LNCaP clone FGC (cell line): ENCODE results near the gene ATAD3A.

Experiments used
- DNase-seq: peaks from one replicate; pipeline ENCODE4 v3.0.0-alpha.2; 2011; ENCODE audit warnings: low read depth
- H3K4me3 ChIP-seq: 2 replicates; pipeline ENCODE4 v1.5.1; 2011; ENCODE audit warnings: mild to moderate bottlenecking, low read depth, low read length, control low read depth
- TF ChIP-seq, protein P1 (sequence below): IDR thresholded peaks from 2 replicates; pipeline ENCODE4 v1.5.1; 2012; ENCODE audit warnings: mild to moderate bottlenecking; ENCODE audit not compliant: control insufficient read depth, insufficient read depth; ENCODE audit errors: extremely low read depth

ATAD3A gene

DNA sequence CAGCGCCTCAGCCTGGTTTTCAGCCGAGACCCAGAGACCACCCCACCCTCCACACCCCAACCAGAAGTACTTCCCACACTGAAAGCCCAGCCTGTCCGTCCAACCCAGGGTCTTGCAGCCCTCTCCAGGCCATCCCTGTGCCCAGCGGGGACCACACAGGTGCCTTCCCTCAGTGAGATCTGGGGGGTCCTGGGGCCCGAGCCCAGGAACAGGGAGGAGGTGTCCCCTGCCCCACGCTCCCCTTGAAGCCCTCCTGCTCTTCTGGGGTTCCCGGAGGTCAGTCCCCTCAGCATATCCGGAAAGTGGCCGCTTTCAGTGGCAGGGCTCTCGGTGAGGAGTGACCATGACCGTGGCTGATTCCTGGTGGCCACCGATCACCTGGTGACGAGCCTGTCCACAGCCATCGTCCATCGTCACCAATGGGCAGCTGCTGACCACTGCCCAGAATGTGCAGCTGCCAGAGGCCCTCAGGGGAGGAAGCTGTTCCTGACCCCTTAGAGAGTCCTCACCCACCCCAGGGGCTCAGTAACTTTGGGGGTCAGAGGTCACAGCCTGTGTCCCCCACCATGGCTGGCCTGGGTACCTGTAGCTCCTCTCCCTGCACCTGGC lies 25.1 kb downstream of the ATAD3A start:
- no peak for DNase-seq
- TF ChIP-seq, protein P1, sequence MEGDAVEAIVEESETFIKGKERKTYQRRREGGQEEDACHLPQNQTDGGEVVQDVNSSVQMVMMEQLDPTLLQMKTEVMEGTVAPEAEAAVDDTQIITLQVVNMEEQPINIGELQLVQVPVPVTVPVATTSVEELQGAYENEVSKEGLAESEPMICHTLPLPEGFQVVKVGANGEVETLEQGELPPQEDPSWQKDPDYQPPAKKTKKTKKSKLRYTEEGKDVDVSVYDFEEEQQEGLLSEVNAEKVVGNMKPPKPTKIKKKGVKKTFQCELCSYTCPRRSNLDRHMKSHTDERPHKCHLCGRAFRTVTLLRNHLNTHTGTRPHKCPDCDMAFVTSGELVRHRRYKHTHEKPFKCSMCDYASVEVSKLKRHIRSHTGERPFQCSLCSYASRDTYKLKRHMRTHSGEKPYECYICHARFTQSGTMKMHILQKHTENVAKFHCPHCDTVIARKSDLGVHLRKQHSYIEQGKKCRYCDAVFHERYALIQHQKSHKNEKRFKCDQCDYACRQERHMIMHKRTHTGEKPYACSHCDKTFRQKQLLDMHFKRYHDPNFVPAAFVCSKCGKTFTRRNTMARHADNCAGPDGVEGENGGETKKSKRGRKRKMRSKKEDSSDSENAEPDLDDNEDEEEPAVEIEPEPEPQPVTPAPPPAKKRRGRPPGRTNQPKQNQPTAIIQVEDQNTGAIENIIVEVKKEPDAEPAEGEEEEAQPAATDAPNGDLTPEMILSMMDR = no peak
- H3K4me3 ChIP-seq = no peak overlapping the region

DNA sequence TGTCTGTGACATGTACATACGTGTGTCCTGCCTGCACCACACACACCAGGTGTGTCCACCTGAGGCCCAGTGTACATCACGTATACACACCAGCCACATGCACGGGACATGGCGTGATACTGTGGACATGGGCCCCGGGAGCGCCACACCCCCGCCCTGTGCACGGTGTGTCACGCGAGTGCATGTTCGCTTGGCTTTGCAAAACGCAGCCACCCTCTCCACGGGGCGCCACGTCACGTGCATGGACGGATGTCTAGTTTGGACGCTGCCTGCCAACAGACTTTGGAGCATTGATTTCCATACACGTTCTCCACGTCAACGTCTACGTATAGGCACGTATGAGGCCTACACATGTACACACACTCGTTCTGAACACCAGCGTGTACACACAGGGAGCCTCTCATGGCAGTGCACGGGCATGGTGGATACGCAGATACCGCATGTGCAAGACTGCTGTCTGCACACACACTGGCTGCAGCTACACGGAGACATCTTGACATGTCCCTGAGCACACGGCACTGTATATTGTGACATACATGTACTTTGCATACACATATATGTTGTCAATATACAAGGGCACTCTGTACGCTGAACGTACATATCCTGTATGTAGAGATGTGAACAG lies 25.8 kb downstream of the ATAD3A start:
- TF ChIP-seq, protein P1 = no peak
- no peak for DNase-seq
- H3K4me3 ChIP-seq = no peak overlapping the region

DNA sequence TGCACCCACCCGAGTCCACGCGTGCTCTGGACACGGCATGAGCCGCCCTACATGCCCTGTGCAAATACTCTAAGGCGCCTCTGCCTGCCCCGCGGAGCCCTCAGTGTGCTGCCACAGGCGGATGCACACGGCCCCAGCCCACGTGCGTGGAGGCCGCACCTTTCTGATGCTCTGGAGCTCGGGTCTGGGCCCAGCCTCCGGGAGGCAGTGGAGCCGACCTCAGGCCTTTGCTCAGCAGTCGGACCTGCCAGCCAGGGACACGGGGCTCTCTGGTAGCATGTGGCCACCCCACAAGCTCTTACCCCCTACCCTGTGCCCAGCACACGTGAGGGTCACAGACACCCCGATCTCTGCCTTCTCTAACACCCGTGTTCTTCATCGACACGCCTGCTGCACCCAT lies 26.4 kb downstream of the ATAD3A start:
- no peak for DNase-seq
- H3K4me3 ChIP-seq = no peak overlapping the region
- TF ChIP-seq, protein P1 = no peak

DNA sequence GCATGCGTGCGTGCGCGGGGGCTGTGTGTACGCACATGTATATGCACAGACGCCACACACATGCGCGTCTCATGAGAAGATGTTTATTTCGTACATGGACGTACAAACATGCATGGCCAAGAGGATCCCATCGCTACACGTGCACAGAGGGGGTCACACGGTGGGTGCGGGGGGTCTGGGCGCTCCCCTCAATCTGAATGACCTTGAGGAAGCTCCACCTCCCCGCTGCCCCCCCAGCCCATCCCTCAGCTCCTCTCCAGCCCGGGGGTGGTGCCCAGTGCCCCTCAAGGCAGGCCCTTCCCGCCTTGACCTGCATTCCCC lies 27.0 kb downstream of the ATAD3A start:
- no peak overlapping the region for H3K4me3 ChIP-seq
- TF ChIP-seq, protein P1 = no peak

DNA sequence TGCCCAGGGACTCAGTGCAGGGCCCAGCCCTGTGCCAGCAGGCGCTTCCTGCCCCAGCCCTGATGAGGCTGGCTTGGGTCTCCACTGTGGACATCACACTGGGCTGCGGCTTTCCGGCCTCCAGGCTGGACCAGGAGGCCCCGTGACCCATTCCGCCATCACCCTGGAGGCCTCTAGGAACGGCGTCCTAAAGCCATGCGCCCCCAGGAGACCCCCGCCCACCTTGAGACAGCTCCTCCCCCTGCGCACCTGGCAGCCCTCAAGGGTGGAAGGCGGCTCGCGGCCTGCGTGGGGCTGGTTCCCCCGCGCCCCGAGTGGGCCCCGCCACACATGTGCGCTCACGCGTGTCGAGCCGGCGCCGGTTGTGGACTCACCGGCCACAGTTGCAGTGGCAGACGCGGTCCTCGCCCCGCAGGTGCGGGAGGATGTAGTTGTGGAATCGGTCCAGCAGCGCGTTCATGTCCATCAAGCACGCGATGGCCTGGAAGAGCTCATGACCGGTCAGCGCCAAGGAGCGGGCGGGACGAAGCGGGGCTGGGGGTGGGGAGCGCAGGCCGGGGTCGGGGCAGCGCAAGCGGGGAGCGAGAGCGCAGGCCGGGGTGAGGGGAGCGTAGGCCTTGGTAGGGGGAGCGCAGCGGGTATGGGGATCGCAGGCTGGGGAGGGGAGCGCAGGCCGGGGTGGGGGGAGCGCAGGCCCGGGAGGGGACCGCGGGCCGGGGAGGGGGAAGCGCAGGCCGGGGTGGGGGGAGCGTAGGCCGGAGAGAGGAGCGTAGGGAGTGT lies 27.5 kb downstream of the ATAD3A start:
- DNase-seq = no peak
- H3K4me3 ChIP-seq = no peak overlapping the region
- TF ChIP-seq, protein P1 = no peak

More for the DNA sequence above, 27.0 kb downstream of the ATAD3A start:
- DNase-seq = no peak

DNA sequence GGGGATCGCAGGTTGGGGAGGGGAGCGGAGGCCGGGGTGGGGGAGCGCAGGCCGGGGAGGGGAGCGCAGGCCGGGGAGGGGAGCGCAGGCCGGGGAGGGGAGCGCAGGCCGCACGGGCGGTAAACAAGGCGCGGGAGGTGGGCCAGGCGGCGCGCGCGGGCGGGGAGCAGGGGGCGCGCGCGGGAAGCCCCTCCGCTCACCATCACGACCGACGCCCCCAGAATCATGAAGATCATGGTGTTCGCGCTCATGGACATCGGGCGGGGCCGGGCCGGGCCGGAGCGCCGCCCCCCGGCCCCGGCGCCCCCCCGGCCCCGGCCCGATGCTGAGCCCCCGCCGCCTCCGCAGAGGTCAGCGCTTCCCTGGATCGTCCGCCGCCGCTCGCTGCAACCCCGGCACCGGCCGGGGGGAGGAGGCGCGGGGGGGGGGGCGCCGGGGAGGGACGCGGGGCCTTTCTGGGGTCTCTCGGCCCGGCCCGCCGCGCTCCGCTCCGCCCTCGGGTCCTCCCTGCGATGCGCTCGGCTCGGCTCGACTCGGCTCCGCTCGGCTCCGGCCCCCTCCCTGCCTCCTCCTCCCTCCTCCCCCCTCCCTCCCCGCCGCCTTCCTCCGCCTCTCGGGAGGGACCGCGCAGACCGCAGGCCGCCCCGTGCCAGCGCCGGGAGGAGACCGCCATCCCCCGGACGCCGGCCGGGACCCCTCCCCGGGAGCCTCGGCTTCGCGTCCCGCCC lies 28.3 kb downstream of the ATAD3A start, which contains the start of gene TMEM240:
TSS of gene TMEM240 (minus strand) at position 535 of the 728 bp plus-strand sequence. CDS start at position 257, 278 bp downstream.
- no peak for DNase-seq
- TF ChIP-seq, protein P1 = no peak

More for the DNA sequence above, 28.3 kb downstream of the ATAD3A start, which contains the start of gene TMEM240:
- H3K4me3 ChIP-seq = no peak within 1 kb of the TSS
